NCI-H460 (cell line): ENCODE measurements around the gene PLS1. TPM values are rescaled to one million over a fixed set of nuclear protein-coding genes. Genes with fewer than 3 reads are reported as not detected.
"Not testable (repeated sequence)": the region's sequence is repeated elsewhere in the genome, so short reads cannot be mapped to it uniquely, and the experiment has no call there.

Source experiments
- DNase-seq: peaks from one replicate; pipeline ENCODE4 v3.0.0-alpha.2; 2016; ENCODE audit warnings: low read depth; ENCODE audit errors: extremely low read depth
- polyA plus RNA-seq: library from polyadenylated mRNA; depleted of rRNA; stranded (reverse); fragments of >200 nt; gene quantifications from 2 replicates; pipeline ENCODE4 v1.2.3, GENCODE V29; 2014; cell fraction: nucleus; rRNA removed
- total RNA-seq: library from RNA; depleted of rRNA; stranded (reverse); fragments of >200 nt; shearing (Covaris generic); gene quantifications from 2 replicates; pipeline ENCODE4 v1.2.3, GENCODE V29; 2014; rRNA removed

PLS1 gene, protein sequence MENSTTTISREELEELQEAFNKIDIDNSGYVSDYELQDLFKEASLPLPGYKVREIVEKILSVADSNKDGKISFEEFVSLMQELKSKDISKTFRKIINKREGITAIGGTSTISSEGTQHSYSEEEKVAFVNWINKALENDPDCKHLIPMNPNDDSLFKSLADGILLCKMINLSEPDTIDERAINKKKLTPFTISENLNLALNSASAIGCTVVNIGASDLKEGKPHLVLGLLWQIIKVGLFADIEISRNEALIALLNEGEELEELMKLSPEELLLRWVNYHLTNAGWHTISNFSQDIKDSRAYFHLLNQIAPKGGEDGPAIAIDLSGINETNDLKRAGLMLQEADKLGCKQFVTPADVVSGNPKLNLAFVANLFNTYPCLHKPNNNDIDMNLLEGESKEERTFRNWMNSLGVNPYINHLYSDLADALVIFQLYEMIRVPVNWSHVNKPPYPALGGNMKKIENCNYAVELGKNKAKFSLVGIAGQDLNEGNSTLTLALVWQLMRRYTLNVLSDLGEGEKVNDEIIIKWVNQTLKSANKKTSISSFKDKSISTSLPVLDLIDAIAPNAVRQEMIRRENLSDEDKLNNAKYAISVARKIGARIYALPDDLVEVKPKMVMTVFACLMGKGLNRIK
- total RNA-seq, result 43.0 and 44.6 TPM in 2 replicates
- polyA plus RNA-seq, result 20.1 and 23.9 TPM in 2 replicates

DNA sequence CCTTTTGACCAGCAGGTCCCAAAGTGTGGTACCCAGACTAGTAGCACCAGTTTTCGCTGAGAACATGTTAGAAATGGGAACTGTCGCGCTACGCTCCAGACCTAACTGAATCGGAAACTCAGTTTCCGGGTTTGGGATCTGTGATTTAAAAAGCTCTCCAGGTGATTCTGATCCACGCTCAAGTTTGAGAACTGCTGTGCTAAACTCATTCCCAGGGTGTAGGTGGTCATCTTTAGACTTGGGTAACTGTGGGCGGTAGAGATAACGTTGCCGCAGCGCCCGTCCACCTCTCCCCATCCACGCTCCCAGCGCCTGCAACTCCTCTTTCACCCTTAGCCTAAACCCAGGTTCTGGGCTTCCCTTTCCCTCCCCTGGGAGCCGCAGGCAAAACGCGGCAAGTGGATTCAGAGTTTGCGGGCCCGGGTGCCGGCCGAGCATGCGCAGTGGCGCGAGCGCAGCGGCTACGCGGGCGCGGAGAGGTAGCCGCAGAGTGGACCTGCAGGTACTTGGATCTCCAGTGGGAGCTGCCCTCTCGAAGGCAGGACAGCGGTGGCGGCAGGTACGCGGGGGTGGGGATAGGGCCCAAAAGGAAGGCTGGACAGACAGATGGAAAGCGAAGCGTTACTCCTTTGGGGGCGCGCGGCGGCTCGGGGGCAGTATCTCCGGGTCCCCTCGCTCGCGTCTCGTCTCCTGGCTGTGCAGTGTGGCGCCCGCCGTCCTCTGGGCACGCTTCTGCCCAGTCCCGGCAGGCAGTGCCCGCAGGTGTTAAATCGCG is at the start of gene PLS1:
Gene PLS1 (plus strand): TSS at position 443 of the 775 bp plus-strand sequence. CDS start 67,845 bp downstream, outside the sequence.
- DNase-seq, result peak; percentile 85

DNA sequence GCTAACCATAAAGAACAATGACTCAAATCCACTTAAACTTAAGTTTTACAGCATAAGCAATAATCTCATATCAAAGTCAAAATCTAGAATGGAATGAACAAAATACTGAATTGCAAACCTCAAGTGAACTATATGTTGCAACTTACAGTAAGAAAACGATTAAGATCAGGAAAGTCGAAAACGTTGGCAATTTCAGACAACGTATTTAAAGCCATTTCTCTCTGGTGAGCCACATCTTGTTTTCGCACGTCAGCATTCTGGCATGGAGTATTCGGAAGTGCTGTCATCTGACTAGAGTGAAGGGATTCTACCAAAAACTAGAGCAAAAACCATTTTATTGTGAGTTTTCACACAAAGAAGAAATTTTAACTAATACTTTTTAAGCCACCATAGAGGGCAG is 46.2 kb upstream of the PLS1 start:
- no peak for DNase-seq

DNA sequence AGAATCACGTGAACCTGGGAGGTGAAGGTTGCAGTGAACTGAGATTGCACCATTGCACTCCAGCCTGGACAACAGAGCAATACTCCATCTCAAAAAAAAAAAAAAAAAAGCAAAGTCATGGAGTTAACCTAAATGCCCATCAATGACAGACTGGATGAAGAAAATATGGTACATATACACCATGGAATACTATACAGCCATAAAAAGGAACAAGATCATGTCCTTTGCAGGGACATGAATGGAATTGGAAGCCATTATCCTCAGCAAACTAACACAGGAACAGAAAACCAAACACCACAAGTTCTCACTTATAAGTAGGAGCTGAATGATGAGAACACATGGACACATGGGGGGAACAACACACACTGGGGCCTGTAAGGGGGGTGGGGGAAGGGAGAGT is 43.6 kb upstream of the PLS1 start:
- DNase-seq, result not testable (repeated sequence)

DNA sequence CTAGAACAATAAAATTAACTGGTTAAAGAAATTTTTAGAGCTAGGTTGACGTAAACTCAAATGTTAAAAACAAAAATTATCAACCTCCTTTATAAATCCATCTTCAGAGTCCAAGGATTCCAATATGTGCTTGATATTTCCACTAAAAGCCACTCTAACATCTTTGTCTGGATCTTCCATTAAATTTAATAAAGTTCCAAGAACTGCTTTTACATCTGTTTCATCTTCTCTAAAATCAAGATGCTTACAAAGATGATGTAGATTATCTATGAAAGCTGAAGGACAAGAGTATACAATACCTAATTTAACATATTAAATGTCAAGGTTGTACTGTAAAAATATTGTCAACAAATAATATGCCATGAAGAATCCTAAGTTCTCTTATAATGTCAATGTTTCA is 42.5 kb upstream of the PLS1 start:
- DNase-seq, result no peak

DNA sequence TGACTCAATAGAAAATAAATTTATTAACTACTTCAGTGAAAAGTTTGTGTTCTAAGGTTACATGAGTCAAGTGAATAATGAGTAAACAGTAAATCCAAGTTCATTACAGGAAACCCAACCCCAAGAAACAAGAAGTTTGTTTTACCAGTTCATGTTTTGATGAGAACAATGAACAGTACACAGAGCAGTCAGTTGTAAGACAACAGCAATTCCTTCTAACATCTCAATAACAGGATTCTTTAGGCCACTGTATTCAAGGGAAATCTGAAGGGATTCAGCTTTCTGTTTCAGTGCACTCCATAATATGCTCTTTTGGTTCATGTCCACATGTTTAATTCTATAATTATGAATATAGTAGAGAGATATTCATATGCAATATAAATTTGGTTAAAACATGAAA is 36.1 kb upstream of the PLS1 start:
- DNase-seq, result no peak

DNA sequence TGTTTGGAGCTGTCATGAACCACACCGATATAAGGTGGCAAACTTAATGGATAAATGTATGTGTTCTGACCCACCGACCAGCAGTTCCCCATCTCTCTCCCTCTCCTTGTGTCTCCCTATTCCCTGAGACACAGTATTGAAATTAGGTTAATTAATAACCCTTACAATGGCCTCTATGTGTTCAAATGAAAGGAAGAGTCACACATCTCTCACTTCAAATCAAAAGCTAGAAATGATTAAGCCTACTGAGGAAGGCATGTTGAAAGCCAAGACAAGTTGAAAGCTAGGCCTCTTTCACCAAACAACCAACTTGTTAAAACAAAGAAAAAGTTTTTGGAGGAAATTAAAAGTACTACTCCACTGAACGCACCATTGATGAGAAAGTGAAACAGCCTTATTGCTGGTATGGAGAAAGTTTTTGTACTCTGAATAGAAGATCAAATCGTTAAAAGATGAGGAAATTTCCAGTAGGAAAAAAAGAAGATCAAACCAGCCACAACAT is 32.6 kb upstream of the PLS1 start:
- DNase-seq, result no peak

DNA sequence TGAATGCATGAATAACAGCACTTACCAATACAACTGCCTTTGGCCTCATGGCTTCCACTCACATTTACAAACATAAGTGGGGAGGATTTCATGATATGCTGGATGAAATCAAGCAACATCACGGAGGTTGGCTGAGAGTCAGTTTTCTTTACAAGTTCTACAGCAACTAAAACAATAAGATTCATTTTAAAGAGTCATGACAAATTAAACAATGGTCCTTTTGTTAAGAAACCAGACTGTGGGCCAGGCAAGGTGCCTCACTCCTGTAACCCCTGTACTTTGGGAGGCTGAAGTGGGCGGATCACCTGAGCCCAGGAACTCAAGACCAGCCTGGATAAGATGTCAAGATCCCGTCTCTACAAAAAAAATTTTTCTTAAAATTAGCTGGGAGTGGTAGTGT is 30.1 kb upstream of the PLS1 start:
- no peak for DNase-seq

DNA sequence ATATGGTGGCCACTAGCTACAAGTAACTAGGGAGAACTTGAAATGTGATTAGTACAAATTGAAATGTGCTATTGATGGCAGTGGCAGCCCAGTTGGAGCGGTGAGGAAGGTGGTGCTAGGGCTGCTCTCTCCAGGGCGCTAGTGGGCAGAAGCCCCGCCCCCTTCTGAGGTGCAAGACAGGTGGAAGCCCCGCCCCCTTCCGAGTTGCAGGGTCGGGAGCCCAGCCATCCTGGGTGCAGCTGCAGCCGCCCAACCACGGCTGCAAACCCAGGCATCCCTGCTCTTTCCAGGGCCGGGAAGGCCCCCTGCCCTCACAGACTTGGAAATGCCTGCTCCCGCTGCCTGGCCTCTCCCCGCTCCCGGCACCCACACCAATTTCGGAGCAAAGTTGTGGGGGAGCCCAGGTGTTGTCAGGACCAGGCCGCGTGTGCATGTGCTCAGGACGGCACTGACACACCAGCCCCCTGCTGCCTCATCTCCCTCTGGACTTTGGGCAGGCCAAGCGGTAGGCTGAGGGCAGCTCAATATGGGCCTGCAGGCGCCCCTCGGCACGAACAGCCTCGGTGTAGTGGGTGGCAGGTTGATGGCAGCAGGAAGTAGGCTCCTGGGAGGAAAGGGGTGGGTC is 27.7 kb upstream of the PLS1 start:
- DNase-seq, result no peak

DNA sequence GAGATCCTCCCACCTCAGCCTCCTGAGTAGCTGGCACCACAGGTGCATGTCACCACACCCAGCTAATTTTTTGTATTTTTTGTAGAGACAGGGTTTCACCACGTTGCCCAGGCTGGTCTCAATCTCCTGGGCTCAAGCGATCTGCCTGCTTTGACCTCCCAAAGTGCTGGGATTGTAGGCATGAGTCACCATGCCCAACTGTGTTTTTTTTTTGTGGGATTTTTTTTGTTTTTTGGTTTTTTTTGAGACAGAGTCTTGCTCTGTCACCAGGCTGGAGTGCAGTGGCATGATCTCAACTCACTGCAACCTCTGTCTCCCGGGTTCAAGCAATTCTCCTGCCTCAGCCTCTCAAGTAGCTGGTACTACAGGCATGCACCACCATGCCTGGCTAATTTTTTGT is 26.8 kb upstream of the PLS1 start:
- DNase-seq, result not testable (repeated sequence)

DNA sequence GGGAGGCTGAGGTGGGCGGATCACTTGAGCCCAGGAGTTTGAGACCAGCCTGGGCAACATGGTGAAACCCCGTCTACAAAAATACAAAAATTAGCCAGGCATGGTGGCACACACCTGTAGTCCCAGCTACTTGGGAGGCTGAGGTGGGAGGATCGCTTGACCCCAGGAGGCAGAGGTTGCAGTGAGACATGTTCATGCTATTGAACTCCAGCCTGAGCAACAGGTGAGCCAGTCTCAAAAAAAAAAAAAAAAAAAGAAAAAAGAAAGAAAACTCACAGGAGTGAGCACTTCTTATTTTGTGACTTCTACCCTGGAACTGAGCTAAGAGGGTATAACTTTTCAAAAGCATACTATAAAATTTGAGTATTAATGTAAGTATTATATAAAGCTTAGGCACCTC is 22.0 kb upstream of the PLS1 start:
- DNase-seq, result not testable (repeated sequence)

DNA sequence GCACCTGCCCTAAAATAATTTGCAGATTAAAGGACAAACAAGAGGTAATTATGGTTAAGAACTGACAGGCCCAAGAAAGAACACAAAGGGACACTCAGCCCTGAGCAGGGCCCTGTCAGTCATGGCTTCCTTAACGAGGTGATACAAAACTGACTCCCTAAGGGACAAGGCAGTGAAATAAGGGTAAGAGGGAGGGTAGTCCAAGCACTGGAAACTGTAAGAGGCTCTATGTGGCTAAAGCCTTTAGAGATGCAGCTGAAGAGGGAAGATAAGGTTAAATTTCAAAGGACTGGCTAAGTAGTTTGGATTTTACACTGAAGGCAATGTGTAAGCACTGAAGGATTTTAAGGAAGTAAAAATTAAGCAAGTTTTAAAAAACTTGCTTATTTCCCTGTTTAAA is 21.5 kb upstream of the PLS1 start:
- DNase-seq, result no peak

DNA sequence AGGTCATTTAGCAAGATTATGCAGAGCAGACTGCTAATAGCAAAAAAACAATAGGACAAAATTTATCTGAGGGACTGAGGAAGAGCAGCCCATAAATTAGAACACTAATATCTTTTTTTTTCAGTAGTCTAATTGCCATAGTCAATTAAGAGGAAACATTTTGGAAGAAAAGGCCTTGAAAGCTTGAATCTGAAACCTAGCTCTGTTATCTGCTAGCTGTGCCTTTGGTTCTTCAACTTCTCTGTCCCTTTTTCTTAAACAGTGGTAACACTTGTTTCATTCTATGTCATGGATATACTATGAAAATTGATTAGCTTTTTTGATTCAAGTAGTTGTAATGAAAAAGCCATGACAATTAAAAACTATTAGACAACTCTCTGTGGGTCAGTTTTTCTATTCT is 19.4 kb upstream of the PLS1 start:
- DNase-seq, result no peak

DNA sequence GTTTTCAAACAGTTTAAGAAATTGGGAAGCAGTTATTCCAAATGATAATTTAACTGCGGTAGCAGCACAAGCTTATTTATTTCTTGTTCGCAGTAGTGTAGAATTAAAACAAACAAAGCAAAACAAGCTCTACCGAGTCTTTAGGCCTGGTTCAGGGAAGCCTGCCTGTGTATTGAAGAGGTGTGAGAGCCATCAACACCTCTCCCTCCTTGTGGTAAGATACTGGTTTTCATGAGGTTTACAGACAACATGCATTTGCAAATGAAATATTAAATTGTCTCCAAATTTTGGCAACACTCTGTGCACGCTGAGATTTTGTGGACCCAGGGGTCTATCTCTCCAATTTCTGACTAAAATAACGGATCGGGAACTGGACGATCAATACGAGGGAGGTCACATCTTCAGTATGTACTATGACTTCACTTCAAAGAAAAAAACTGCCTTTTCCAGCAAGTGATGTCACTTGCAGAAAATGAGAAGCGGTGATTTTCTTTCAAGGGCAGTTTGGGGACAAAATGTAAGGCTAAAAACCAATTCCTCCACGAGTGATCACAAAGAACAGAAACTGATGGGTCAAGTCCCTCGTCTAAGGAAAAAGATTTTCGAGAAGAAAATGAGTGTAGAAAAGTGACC is 18.4 kb upstream of the PLS1 start:
- no peak for DNase-seq

DNA sequence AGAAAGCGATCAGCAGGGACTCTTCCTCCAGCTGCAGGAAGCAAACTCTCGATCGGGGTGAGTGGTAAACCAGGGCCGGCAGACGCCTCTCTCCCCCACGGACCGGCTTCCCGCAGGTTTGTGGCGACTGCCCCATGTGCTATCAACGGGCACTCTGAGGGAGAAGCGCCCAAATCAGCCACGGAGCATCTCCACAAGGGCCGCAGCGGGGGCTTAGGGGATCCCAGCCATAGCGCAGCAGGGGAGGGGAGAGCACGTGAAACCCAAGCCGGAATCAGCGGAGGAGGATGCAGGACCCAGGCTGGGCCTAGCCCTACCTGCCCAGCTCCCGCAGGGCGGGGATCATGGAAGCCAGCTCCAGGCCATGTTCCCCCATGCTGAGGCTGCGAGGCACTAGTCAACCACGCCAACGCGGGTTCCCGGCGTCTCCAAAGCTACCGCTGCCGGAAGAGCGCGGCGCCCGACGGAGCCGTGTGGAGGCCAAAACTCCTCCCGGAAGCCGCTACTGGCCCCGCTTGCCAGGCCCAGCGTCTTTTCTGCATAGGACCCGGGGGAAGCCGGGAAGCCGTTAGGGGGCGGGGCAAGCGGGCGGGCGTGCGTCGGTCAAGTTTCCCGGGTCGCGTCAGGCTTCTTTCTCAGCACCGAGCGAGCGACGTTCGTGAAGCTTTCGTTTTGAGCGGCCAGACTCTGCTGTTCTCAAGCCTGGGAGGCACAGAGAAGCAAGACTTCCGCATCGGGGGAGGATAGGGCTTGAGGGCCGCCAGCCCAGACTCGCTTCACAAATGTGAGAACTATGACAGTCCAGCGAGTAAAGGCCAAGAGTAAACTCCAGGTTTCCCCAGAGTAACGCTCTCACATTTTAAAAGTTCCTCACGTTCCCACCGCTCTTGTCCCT is 17.6 kb upstream of the PLS1 start, which contains the start of gene ATR:
Gene ATR (minus strand): TSS at position 405 of the 895 bp plus-strand sequence. CDS start 29 bp downstream, at position 376.
- peak; percentile 90 for DNase-seq

DNA sequence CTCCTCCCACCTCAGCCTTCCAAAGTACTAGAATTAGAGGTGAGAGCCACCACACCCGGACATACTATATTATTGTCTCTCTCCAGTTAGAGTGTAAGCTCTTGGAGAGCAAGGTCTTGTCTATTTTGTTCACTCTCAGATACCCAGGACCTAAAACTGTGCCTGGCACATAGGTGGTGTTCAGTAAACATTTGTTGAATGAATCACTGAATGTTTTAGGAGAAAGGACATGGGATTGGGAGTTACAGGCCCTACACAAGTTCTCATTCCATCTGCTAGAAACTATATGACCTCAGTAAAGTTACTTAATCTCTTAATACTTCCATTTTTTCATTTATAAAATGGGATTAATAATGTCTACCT is 16.2 kb upstream of the PLS1 start:
- no peak for DNase-seq

DNA sequence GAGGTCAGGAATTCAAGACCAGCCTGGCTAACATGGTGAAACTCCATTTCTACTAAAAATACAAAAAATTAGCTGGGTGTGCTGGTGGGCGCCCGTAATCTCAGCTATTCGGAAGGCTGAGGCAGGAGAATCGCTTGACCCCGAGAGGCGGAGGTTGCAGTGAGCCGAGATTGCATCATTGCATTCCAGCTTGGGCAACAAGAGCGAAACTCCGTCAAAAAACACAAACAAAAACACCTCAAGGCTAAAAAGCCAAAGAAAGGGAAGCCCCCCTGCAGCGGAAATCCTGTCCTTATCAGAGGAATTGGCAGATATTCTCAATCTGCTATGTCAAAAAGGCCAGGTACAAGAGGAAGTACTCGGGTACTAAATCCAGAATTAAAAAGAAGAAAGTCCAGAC is 15.1 kb upstream of the PLS1 start:
- not testable (repeated sequence) for DNase-seq

DNA sequence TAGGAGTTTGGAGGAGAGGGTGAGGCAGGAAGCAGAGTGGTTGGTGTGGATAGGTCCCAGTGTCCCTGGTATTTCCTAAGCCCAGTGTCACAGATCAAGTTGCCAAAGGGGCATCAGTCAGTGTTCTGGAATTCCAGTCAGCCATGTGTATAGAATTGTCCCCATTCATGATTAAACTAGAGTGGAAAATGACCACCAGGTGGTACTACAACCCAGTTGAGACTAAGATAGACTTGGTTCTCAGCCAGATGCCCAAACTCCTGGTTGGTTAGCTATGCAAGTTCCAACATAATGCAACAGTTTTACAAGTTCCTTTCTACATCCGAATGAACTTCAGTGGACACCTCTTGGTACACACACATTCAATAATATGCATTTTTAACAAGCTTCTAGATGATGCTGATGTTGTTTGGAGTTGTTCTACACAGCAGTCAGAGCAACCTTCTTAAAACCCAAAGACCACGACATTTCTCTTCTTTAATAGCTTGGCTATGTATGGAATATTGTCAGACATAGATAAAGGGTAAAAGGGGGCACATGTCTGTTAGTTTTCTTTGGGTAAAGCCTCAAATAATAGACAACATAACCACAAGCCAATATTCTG is 9.3 kb upstream of the PLS1 start:
- peak; percentile 84 for DNase-seq

DNA sequence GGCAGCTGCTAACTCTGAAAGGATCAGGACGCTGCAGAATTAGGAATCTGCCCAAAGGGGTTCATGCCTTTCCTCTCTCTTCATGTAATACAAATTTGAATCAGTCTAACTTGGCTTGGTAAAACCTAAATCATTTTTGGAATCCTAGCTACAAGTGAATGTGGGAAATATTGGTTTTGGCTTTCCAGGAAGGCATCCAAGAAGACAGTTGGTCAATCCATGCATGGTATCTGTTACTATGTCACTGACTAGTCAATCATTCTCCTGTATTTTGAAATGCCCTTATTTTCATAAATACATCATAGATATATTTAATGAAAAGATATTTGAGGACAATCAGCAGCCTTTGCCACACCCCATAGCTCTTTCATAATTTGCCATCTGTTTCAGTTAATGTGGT is 7.5 kb upstream of the PLS1 start:
- no peak for DNase-seq

DNA sequence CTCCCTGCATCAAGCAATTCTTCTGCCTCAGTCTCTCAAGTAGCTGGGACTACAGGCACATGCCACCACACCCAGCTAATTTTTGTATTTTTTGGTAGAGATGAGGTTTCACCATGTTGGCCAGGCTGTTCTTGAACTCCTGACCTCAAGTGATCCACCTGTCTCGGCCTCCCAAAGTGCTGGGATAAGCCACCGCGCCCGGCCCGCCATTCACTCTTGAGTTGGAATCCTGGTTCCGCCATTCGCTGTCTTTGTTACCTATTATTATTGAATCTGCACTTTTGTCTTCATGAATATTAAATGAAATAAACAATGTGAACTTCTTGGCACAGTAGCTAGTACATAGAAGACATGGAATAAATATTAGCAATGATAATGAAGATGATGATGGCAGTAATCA is 3.9 kb upstream of the PLS1 start:
- DNase-seq, result not testable (repeated sequence)
